GM12878 (cell line): ENCODE results near the gene PAPPA. TPM values are rescaled to one million over a fixed set of nuclear protein-coding genes. Genes with fewer than 3 reads are reported as not detected.

Experiments
- ATAC-seq: fragments of 200-7000 bp; cut with Tn5 transposase; 3 replicates; pipeline ENCODE4 v1.9.1; 2020; ENCODE audit warnings: mild to moderate bottlenecking, moderate library complexity
- BruUV-seq: library from RNA; stranded (reverse); fragments of 400-500 nt; replicated peaks from 2 replicates; lab custom pipeline; 2021; lab: Mats Ljungman, UMichigan
- CTCF ChIA-PET: fragments of 300-600 bp; sonication (Branson Sonifier 250); formaldehyde crosslinking; extraction: SDS; loops from one replicate; lab custom pipeline; 2021; ENCODE audit warnings: inconsistent platforms; lab: Yijun Ruan, JAX
- POLR2A ChIA-PET: fragments of 350-600 bp; formaldehyde crosslinking; extraction: SDS; loops from one replicate; lab custom pipeline; 2021; ENCODE audit warnings: inconsistent platforms; lab: Charles Lee
- RAD21 ChIA-PET: fragments of 300-600 bp; sonication (Branson Sonifier 250); formaldehyde crosslinking; loops from one replicate; lab custom pipeline; 2023; ENCODE audit warnings: antibody characterized with exemption; ENCODE audit not compliant: unreplicated experiment; lab: Charles Lee
- SMC1A ChIA-PET: fragments of 300-600 bp; sonication (Branson Sonifier 250); formaldehyde crosslinking; loops from one replicate; lab custom pipeline; 2023; ENCODE audit not compliant: unreplicated experiment, uncharacterized antibody; lab: Charles Lee
- DNase-seq: peaks from one replicate; pipeline ENCODE4 v3.0.0-alpha.2; 2011; ENCODE audit warnings: low read depth, low spot score
- FAIRE-seq: peaks from 3 replicates; lab custom pipeline; 2011; peaks lifted over from hg19 to GRCh38; lab: Jason Lieb, UNC
- H2AFZ ChIP-seq: 2 replicates; pipeline ENCODE4 v1.6.0; 2011; ENCODE audit warnings: low read depth, low read length, control low read depth; ENCODE audit not compliant: control insufficient read depth
- H3K27ac ChIP-seq: 2 replicates; pipeline ENCODE4 v1.5.1; 2011; ENCODE audit warnings: control low read depth; ENCODE audit not compliant: control insufficient read depth, insufficient read depth
- H3K27me3 ChIP-seq, 2 experiments: replicated peaks in 1 of 2; 2 replicates each; pipeline versions ENCODE4 v1.6.0 to v1.6.1; 2011; ENCODE audit warnings: low read length in 1 of 2; ENCODE audit not compliant: control insufficient read depth in 2 of 2, insufficient read depth in 2 of 2
- H3K36me3 ChIP-seq, 2 experiments: 2 replicates each; pipeline ENCODE4 v1.5.1; 2011; ENCODE audit warnings: low read length in 1 of 2; ENCODE audit not compliant: control insufficient read depth in 2 of 2, insufficient read depth in 2 of 2
- H3K4me1 ChIP-seq: 2 replicates; pipeline ENCODE4 v1.6.1; 2011; ENCODE audit warnings: mild to moderate bottlenecking, low read length, moderate library complexity, mixed read lengths; ENCODE audit not compliant: control insufficient read depth, insufficient read depth
- H3K4me2 ChIP-seq: 2 replicates; pipeline ENCODE4 v1.6.0; 2011; ENCODE audit warnings: control low read depth; ENCODE audit not compliant: control insufficient read depth, insufficient read depth
- H3K4me3 ChIP-seq: fragments of 200-600 bp; sonication (generic); 2 replicates; pipeline ENCODE4 v1.5.1; 2016
- H3K79me2 ChIP-seq: 2 replicates; pipeline ENCODE4 v1.6.0; 2011; ENCODE audit warnings: low read length; ENCODE audit not compliant: control insufficient read depth, insufficient read depth
- H3K9ac ChIP-seq: 2 replicates; pipeline ENCODE4 v1.8.0; 2011; ENCODE audit warnings: low read length, control low read depth, mixed read lengths; ENCODE audit not compliant: control insufficient read depth, insufficient read depth
- H3K9me3 ChIP-seq: replicated peaks from 3 replicates; pipeline ENCODE4 v1.5.1; 2011; ENCODE audit warnings: mild to moderate bottlenecking, low read length; ENCODE audit not compliant: control insufficient read depth, insufficient read depth
- H4K20me1 ChIP-seq: 2 replicates; pipeline ENCODE4 v1.6.0; 2011; ENCODE audit not compliant: control insufficient read depth, insufficient read depth
- ESRRA ChIP-seq: IDR thresholded peaks from 2 replicates; pipeline ENCODE4 v1.6.1; 2012; ENCODE audit warnings: mild to moderate bottlenecking, low read length, improper control_type of control experiment
- EZH2 ChIP-seq: IDR thresholded peaks from 2 replicates; pipeline ENCODE4 v1.6.1; 2012; ENCODE audit warnings: low read depth, mild to moderate bottlenecking, control low read depth, inconsistent platforms, low read length, borderline replicate concordance; ENCODE audit not compliant: control insufficient read depth
- IKZF1 ChIP-seq: fragments of 450-650 bp; conservative IDR thresholded peaks from 2 replicates; pipeline ENCODE4 v1.6.1; 2017; ENCODE audit warnings: antibody characterized with exemption, mild to moderate bottlenecking
- LARP7 ChIP-seq: fragments of 450-650 bp; IDR thresholded peaks from 2 replicates; pipeline ENCODE4 v1.6.1; 2017; ENCODE audit warnings: mild to moderate bottlenecking
- NRF1 ChIP-seq: conservative IDR thresholded peaks from 2 replicates; pipeline ENCODE4 v1.6.1; 2011; ENCODE audit warnings: mild to moderate bottlenecking, low read depth, low read length, improper control_type of control experiment
- RAD21 ChIP-seq: IDR thresholded peaks from 2 replicates; pipeline ENCODE4 v1.6.1; 2011; ENCODE audit warnings: mild to moderate bottlenecking, low read depth, low read length, moderate library complexity; ENCODE audit not compliant: insufficient read depth
- RUNX3 ChIP-seq: IDR thresholded peaks from 2 replicates; pipeline ENCODE4 v1.6.1; 2012; ENCODE audit warnings: low read length, inconsistent platforms
- TAF1 ChIP-seq: IDR thresholded peaks from 2 replicates; pipeline ENCODE4 v1.6.1; 2011; ENCODE audit warnings: mild to moderate bottlenecking, low read depth, low read length, borderline replicate concordance
- TCF12 ChIP-seq: IDR thresholded peaks from 2 replicates; pipeline ENCODE4 v1.6.1; 2011; ENCODE audit warnings: low read depth, mild to moderate bottlenecking, low read length
- YY1 ChIP-seq: IDR thresholded peaks from 2 replicates; pipeline ENCODE4 v1.6.1; 2011; ENCODE audit warnings: low read depth, mild to moderate bottlenecking, low read length
- WGBS: methylation state at CpG from one replicate; pipeline ENCODE4 v1.1.6; 2016; ENCODE audit warnings: low lambda C conversion rate; ENCODE audit not compliant: insufficient replicate concordance, insufficient coverage; ENCODE audit errors: missing lambda C conversion rate; 5-methylcytosine and 5-hydroxymethylcytosine counted together
- in situ Hi-C: fragments of 300-500 bp; cut with MboI; formaldehyde crosslinking; loops from 9 replicates; pipeline ENCODE4 v1.14.3; 2018; ENCODE audit warnings: mixed read lengths
- intact Hi-C: fragments of 100-400 bp; cut with micrococcal nuclease; formaldehyde crosslinking; loops from one replicate; pipeline ENCODE4 v1.14.2; 2022; ENCODE audit not compliant: unreplicated experiment
- polyA plus RNA-seq, 11 experiments: library from polyadenylated mRNA; depleted of rRNA in 4 of 11; unstranded in 6 of 11; stranded (reverse) in 5 of 11; fragments of >200 nt; fragmentation: Nextera tagmentation in 4 of 11; fragmentation: Illumina TruSeq in 1 of 11; extraction: Ambion mirVana in 4 of 11; extraction: Trizol in 1 of 11; gene quantifications; 1 replicate in 1 of 11; 2 replicates in 10 of 11; pipeline versions ENCODE4 v1.2.1 to v1.2.3, GENCODE V29; 2011 to 2016; ENCODE audit warnings: inconsistent platforms in 2 of 11, missing spikeins in 2 of 11, low read depth in 1 of 11
- total RNA-seq, 4 experiments: library from RNA; depleted of rRNA in 3 of 4; stranded (reverse); fragments of >200 nt in 3 of 4; fragmentation: Illumina TruSeq in 1 of 4; extraction: Trizol in 1 of 4; gene quantifications; 2 replicates each; pipeline versions ENCODE4 v1.2.1 to v1.2.3, GENCODE V29; 2013 to 2021
- TF ChIP-seq, protein P1 (sequence below): fragments of 150-350 bp; IDR thresholded peaks from 2 replicates; pipeline ENCODE4 v1.6.1; 2014; ENCODE audit warnings: mild to moderate bottlenecking, low read depth, low read length
- TF ChIP-seq, protein P2 (sequence below): IDR thresholded peaks from 2 replicates; pipeline ENCODE4 v1.6.1; 2011; ENCODE audit warnings: borderline replicate concordance, low read depth, mild to moderate bottlenecking, moderate library complexity, low read length; ENCODE audit not compliant: insufficient read depth, poor library complexity, severe bottlenecking
- TF ChIP-seq, protein P3 (sequence below): fragments of 450-650 bp; IDR thresholded peaks from 2 replicates; pipeline ENCODE4 v1.6.1; 2017; ENCODE audit warnings: mild to moderate bottlenecking, low read depth, inconsistent platforms; ENCODE audit not compliant: poor library complexity, severe bottlenecking
- TF ChIP-seq, protein P4 (sequence below): fragments of 450-650 bp; IDR thresholded peaks from 2 replicates; pipeline ENCODE4 v1.6.1; 2016; ENCODE audit warnings: mild to moderate bottlenecking

The PAPPA gene
- total and polyA plus RNA-seq, 10 of the 15 experiments (the other 5 are each of a cell fraction or from before 2014, with no cell fraction given): under 0.01 to 0.19 (median 0.02) TPM; not detected in 4

DNA sequence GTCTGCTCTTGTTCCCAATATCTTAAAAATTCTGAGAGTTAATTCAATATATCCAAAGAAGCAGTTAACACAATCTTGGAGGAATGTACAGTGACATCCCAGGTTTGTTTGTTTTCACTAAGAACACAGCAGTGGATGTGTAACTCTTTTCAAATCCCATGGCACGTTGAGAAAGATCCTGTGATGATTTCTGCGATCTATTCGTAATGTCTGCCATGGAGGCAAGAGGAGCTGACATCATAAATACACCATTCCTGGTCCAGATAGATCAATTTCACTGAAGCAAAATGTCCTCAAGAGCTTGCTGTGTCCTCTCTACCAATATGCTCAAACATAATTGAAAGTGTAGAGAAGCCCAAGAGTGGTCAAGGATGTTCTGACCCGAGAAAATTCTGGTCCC, 280.7 kb downstream of the PAPPA start:
- Histone ChIP-seq H3K27me3 (no peaks in the 10 kb centered on the region), H3K27ac (no peak overlapping the region), H3K79me2 (no peaks in the 10 kb centered on the region), H3K4me1 (no peaks in the 10 kb centered on the region), H3K9ac (no peak overlapping the region), H3K9me3 (no peaks in the 10 kb centered on the region), H3K4me3 (no peak overlapping the region), H3K36me3 (no peaks in the 10 kb centered on the region), H4K20me1 (no peaks in the 10 kb centered on the region), H3K4me2 (no peak overlapping the region), H2AFZ (no peak overlapping the region)
- CTCF ChIA-PET: no interaction called here
- DNase-seq (no peak), FAIRE-seq (peak; percentile 65), ATAC-seq (no peak)
- POLR2A ChIA-PET: no interaction called here
- intact Hi-C loops (no loop called here), in situ Hi-C loops (no loop called here)
- SMC1A ChIA-PET: interaction anchor here (1.8 kb wide), 1 partner anchor 77 kb away, joined by 4 read pairs; no protein-coding TSS in a partner anchor
- RAD21 ChIA-PET: interaction anchor here (1.2 kb wide), 1 partner anchor 15 kb away, joined by 3 read pairs; no protein-coding TSS in a partner anchor
- BruUV-seq: no TSS peak
- TF ChIP-seq RUNX3 (no peak), EZH2 (no peak), IKZF1 (no peak), TCF12 (no peak), TAF1 (no peak), YY1 (no peak), ESRRA (no peak), NRF1 (no peak), LARP7 (no peak), RAD21 (no peak)
- TF ChIP-seq, protein P1, sequence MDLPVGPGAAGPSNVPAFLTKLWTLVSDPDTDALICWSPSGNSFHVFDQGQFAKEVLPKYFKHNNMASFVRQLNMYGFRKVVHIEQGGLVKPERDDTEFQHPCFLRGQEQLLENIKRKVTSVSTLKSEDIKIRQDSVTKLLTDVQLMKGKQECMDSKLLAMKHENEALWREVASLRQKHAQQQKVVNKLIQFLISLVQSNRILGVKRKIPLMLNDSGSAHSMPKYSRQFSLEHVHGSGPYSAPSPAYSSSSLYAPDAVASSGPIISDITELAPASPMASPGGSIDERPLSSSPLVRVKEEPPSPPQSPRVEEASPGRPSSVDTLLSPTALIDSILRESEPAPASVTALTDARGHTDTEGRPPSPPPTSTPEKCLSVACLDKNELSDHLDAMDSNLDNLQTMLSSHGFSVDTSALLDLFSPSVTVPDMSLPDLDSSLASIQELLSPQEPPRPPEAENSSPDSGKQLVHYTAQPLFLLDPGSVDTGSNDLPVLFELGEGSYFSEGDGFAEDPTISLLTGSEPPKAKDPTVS: no peak
- TF ChIP-seq, protein P2, sequence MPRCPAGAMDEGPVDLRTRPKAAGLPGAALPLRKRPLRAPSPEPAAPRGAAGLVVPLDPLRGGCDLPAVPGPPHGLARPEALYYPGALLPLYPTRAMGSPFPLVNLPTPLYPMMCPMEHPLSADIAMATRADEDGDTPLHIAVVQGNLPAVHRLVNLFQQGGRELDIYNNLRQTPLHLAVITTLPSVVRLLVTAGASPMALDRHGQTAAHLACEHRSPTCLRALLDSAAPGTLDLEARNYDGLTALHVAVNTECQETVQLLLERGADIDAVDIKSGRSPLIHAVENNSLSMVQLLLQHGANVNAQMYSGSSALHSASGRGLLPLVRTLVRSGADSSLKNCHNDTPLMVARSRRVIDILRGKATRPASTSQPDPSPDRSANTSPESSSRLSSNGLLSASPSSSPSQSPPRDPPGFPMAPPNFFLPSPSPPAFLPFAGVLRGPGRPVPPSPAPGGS: no peak
- TF ChIP-seq, protein P3, sequence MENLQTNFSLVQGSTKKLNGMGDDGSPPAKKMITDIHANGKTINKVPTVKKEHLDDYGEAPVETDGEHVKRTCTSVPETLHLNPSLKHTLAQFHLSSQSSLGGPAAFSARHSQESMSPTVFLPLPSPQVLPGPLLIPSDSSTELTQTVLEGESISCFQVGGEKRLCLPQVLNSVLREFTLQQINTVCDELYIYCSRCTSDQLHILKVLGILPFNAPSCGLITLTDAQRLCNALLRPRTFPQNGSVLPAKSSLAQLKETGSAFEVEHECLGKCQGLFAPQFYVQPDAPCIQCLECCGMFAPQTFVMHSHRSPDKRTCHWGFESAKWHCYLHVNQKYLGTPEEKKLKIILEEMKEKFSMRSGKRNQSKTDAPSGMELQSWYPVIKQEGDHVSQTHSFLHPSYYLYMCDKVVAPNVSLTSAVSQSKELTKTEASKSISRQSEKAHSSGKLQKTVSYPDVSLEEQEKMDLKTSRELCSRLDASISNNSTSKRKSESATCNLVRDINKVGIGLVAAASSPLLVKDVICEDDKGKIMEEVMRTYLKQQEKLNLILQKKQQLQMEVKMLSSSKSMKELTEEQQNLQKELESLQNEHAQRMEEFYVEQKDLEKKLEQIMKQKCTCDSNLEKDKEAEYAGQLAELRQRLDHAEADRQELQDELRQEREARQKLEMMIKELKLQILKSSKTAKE: no peak
- TF ChIP-seq, protein P4, sequence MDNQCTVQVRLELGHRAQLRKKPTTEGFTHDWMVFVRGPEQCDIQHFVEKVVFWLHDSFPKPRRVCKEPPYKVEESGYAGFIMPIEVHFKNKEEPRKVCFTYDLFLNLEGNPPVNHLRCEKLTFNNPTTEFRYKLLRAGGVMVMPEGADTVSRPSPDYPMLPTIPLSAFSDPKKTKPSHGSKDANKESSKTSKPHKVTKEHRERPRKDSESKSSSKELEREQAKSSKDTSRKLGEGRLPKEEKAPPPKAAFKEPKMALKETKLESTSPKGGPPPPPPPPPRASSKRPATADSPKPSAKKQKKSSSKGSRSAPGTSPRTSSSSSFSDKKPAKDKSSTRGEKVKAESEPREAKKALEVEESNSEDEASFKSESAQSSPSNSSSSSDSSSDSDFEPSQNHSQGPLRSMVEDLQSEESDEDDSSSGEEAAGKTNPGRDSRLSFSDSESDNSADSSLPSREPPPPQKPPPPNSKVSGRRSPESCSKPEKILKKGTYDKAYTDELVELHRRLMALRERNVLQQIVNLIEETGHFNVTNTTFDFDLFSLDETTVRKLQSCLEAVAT: no peak
- 50% methylated on average over 4 of the region's 4 CpGs for WGBS
